ENCODE measurements around the gene KRTAP5-8.

- TF ChIP-seq CTCF (IDR thresholded peaks at IDR 0.05) = no peak
- TF ChIP-seq POLR2AphosphoS5 (IDR thresholded peaks at IDR 0.05; ENCODE audit: low read depth, low read length) = no peak
These were observed 26.6 kb downstream of the KRTAP5-8 start for GRCh38 chr11:71564430-71564829.
